GM12873 (cell line): ENCODE data around the gene GRAMD4.

ENCODE experiments used
- TF ChIP-seq, protein P1 (sequence below): IDR thresholded peaks from 2 replicates; pipeline ENCODE4 v1.5.1; 2012; ENCODE audit warnings: low read depth, mild to moderate bottlenecking, moderate library complexity, low read length, control low read depth; ENCODE audit not compliant: insufficient read depth; ENCODE audit errors: missing control alignments

Gene GRAMD4

DNA sequence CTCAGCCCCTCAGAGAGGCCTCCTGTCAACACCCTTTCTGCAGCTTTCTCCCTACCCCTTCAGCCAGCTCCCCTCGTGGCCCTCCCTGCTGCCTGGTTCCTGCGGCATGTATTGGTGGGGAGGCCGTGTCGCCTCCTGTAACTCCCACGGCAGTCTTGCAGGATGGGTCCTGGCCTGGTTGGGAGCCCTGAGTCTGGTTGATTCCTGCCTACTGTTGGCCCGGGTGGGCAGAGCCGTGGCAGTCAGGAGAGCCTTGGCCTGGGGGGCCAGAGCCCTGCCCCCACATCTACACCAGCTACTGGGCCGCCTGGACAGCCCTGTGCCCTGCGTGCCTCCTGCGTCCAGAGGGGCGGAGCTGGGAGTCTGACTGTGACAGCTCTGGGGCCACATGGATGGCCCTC, 30.3 kb upstream of the GRAMD4 start:
- TF ChIP-seq, protein P1, sequence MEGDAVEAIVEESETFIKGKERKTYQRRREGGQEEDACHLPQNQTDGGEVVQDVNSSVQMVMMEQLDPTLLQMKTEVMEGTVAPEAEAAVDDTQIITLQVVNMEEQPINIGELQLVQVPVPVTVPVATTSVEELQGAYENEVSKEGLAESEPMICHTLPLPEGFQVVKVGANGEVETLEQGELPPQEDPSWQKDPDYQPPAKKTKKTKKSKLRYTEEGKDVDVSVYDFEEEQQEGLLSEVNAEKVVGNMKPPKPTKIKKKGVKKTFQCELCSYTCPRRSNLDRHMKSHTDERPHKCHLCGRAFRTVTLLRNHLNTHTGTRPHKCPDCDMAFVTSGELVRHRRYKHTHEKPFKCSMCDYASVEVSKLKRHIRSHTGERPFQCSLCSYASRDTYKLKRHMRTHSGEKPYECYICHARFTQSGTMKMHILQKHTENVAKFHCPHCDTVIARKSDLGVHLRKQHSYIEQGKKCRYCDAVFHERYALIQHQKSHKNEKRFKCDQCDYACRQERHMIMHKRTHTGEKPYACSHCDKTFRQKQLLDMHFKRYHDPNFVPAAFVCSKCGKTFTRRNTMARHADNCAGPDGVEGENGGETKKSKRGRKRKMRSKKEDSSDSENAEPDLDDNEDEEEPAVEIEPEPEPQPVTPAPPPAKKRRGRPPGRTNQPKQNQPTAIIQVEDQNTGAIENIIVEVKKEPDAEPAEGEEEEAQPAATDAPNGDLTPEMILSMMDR = no peak

DNA sequence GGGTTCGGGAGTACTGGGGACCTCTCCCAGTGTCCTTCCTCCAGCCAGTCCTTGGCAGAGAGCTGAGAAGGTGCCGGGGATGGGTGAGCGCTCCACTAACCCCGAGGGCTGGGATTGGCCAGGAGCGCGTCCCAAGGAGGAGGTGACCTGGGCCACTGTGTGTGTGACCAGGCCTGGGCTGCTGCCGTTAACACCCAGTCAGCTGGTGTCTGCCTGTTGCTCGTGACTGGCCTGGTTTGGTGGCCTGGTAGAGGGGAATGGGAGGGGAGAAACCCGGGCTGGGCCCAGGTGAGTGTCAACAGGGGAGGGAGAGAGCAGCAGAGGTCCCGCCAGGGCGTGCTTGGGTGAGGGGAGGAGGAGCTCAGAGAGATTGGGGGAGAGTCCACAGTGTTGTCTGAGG, 29.9 kb upstream of the GRAMD4 start:
- TF ChIP-seq, protein P1 = no peak

DNA sequence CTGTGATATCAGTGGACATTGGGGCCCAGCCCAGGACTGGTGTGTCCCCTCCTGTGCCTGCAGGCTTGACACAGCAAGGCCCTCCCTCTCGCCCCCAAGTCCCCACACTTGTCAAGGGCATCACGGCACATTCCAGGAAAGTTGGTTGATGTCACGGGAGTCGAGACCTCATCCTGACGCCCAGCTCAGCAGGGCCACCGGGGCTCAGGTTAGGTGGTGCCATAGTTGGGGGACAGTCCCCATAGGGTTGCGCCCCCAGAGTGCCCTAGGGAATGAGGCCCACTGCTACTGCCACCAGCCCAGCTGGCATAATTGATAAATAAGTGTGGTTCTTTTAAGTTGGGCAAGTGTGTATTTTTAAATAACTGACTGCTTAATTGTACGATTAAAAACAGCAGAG, 28.3 kb upstream of the GRAMD4 start:
- TF ChIP-seq, protein P1 = no peak

DNA sequence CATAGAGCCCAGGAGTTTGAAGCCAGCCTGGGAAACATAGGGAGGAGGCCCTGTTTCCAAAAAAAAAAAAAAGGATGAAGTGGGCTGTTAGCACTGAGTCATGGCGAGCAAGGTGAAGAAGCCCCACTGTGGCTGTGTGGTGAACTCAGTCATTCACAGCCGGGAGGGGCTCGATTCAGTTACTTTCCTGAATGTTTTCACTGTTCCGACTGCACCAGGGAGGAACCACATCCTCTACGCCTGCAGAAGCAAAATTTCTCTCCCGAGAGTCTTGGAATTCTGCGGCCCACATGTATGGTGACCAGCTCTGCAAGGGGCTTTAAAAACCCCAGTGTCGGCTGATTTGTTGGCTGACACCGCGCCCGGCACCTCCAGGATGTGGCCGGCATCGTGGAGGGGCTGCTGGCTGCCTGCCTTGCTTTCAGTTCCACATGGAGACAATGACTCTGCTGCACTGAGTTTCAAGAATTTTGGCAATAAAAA, 27.8 kb upstream of the GRAMD4 start:
- TF ChIP-seq, protein P1 = no peak

DNA sequence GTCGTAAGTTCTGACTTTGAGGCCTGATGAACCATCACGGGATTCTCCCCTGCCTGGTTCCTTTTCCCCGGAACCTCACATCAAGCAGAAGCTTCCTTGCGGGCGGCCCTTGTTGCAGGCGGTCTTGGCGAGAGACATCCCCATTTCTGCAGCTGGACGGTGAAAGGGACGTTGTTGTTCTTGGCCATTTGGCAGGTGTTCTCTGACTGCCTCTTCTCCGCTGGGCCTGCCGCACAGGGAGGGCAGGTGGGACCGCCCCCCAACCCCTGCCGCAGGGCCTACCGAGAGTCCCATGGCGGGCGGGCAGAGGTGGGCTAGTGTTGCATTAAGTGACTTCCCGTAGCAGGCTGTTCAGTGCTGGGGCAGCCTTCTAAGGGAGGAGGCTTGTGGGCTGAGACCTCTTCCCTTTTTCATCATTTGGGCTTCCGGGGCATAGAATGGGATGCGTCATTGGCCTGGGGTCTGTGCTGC, 26.9 kb upstream of the GRAMD4 start:
- TF ChIP-seq, protein P1 = no peak

DNA sequence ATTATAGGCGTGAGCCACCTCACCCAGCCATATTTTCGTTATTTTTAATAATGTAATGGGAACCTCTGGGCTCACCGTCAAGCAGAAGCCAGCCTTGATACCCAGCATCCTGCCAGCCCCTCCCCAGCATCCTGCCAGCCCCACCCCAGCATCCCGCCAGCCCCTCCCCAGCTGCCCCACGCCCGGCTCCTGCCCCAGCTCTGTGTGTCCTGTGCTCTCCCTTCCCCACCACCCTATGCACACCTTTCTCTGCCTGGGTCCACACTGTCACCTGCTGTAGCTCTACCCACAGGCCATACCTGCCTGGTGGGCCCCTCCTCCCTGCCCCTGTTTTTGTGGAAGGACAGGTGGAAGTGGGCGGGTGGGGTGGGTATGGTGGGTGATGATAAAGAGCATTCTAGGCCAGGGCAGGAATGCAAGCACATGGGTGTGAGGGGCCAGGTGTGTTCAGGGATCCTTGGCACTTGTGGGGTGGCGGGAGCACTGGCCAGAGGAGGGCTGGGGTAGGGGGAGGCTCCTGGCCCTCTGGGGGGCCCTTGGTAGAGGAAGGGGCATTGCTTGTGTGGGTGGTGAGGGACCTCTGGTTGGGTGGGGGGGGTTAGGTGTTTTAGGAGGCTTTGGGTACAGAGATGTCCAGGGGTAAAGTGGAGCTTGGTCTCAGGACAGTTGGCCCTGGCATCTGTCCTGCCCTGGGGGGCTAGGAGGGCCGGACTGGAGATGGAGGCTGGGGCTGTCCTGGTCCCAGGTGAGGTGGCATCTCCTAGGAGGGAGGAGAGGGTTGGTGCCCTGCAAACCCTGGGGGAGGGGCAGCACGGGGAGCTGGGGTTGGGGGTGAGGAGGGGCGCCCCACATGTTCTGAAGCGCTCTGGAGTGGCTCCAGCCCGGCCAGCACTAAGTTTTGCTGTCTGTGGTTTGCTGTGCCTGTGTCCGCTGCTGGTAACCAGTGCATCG, 25.9 kb upstream of the GRAMD4 start:
- TF ChIP-seq, protein P1 = no peak

DNA sequence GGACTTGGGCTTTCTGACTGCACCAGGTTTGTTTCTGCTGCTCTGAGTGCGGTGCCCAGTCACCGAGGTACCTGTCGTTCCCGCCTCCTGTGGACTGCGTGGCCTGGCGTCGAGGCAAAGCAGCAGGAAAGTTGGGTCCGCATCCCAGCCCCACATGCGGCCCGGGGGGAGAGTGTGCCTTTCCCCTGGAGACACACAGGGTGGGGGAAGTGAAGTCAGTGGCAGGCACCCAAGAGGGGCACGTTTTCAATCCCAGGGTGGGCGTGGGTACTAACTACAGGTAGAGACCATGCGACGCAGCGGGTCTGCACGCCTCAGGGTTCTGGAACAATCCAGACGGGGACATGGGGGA, 25.3 kb upstream of the GRAMD4 start:
- TF ChIP-seq, protein P1 = no peak
